Left lung (tissue), 10 donors: ENCODE data around the gene GALNTL6. TPM values are rescaled to one million over a fixed set of nuclear protein-coding genes. Genes with fewer than 3 reads are reported as not detected.

ENCODE experiments used
- ATAC-seq: fragments of 200-7000 bp; cut with Tn5 transposase; one replicate; pipeline ENCODE4 v1.9.1; 2020; ENCODE audit warnings: moderate library complexity
- DNase-seq, 4 donors: peaks; one replicate each; pipeline ENCODE4 v3.0.0-alpha.2; 2013 to 2020
- H3K27ac ChIP-seq, 2 donors: fragments of 200-600 bp; sonication (generic) in 1 of 2; one replicate each; pipeline versions ENCODE4 v1.5.0 to v1.8.0; 2020 to 2021
- H3K27me3 ChIP-seq, 2 donors: fragments of 200-600 bp; sonication (generic) in 1 of 2; one replicate each; pipeline versions ENCODE4 v1.5.0 to v1.8.0; 2020 to 2021
- H3K36me3 ChIP-seq, 2 donors: fragments of 200-600 bp; sonication (generic) in 1 of 2; one replicate each; pipeline versions ENCODE4 v1.5.0 to v1.8.0; 2020 to 2021
- H3K4me1 ChIP-seq, 2 donors: fragments of 200-600 bp; one replicate each; pipeline ENCODE4 v1.8.0; 2021
- H3K4me3 ChIP-seq, 2 donors: fragments of 200-600 bp; sonication (generic) in 1 of 2; one replicate each; pipeline versions ENCODE4 v1.5.0 to v1.8.0; 2020 to 2021; ENCODE audit warnings: mild to moderate bottlenecking in 1 of 2
- H3K9me3 ChIP-seq, 2 donors: fragments of 200-600 bp; sonication (generic) in 1 of 2; one replicate each; pipeline versions ENCODE4 v1.5.0 to v1.8.0; 2020 to 2021
- intact Hi-C, 2 donors: fragments of 100-400 bp; cut with DNase I; formaldehyde crosslinking; loops; one replicate each; pipeline versions ENCODE4 v1.11.2 to v1.14.2; 2022
- polyA plus RNA-seq, 6 donors: library from polyadenylated mRNA; unstranded; fragments of 120-200 nt; gene quantifications; one replicate each; pipeline ENCODE4 v1.2.1, GENCODE V29; 2013; ENCODE audit not compliant: insufficient read length in 6 of 6
- total RNA-seq, 2 donors: library from RNA; stranded (reverse); fragmentation: NEBNext Ultra II Directional; extraction: Animal tissue kit (Norgen Biotek cat#: 25700); gene quantifications; one replicate each; pipeline ENCODE4 v1.2.1, GENCODE V29; 2021
- TF ChIP-seq, protein P1 (sequence below), 2 donors: fragments of 200-600 bp; sonication (generic) in 1 of 2; IDR thresholded peaks; one replicate each; pipeline versions ENCODE4 v1.5.0 to v1.8.0; 2021; ENCODE audit warnings: antibody characterized with exemption in 2 of 2
- donor health status: DM: no; HTN: yes; CAD: no.
- donor health status: DM: no; HTN: no; CAD: no.

Gene GALNTL6
- total and polyA plus RNA-seq, 8 donors, result 0.11 to 0.16 (median 0.13) TPM; not detected in 5

DNA sequence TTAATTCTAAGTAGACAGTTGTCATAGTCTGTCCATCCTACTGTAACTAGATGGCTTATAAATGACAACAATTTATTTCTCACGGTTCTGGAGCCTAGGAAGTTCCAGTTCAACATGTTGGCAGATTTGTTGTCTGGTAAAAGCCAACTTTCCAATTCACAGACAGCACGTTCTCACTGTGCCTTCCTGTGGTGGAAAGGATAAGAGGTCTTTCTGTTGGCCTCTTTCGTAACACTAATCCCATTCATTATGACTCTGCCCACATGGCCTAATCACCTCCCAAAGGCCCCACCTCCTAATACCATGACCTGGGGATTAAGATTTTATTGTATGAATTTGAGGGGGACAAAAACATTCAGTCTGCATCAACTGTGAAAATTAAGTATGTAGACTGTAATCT is 83.2 kb downstream of the GALNTL6 start:
- intact Hi-C loops, result no loop called here

DNA sequence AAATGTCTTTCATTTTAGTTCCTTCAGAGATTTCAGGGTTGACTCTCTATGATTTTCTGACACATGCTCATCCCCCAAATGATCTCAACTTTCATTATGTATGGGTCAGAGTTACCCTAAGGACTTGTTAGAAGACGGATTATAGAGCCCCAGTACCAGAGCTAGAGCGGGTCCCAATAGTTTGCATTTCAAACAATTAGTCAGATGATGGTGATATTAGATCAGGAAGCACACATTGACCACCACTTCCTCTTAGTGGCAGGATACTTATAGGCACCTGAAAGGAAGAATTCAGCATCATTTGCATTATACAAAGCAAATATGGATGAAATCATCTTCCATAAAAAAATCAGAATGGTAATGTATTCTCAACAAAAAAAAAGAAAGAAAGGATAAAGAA is 106.1 kb downstream of the GALNTL6 start:
- Histone ChIP-seq H3K4me3 (no peak overlapping the region), H3K36me3 (no peaks in the 10 kb centered on the region), H3K9me3 (peaks cover 0 to 2% of the 10 kb centered on the region in 2 donors), H3K4me1 (no peaks in the 10 kb centered on the region), H3K27ac (no peak overlapping the region), H3K27me3 (no peaks in the 10 kb centered on the region)
- intact Hi-C loops, result no loop called here
- ATAC-seq (no peak), DNase-seq (no peak)
- TF ChIP-seq, protein P1, sequence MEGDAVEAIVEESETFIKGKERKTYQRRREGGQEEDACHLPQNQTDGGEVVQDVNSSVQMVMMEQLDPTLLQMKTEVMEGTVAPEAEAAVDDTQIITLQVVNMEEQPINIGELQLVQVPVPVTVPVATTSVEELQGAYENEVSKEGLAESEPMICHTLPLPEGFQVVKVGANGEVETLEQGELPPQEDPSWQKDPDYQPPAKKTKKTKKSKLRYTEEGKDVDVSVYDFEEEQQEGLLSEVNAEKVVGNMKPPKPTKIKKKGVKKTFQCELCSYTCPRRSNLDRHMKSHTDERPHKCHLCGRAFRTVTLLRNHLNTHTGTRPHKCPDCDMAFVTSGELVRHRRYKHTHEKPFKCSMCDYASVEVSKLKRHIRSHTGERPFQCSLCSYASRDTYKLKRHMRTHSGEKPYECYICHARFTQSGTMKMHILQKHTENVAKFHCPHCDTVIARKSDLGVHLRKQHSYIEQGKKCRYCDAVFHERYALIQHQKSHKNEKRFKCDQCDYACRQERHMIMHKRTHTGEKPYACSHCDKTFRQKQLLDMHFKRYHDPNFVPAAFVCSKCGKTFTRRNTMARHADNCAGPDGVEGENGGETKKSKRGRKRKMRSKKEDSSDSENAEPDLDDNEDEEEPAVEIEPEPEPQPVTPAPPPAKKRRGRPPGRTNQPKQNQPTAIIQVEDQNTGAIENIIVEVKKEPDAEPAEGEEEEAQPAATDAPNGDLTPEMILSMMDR (IDR thresholded peaks at IDR 0.05), result no peak

More for the DNA sequence above, 83.2 kb downstream of the GALNTL6 start:
- H3K4me1 ChIP-seq, result no peaks in the 10 kb centered on the region
- DNase-seq (no peak), ATAC-seq (no peak)
- H3K9me3 ChIP-seq, result peaks cover 0 to 13% of the 10 kb centered on the region in 2 donors
- TF ChIP-seq, protein P1 (IDR thresholded peaks at IDR 0.05), result no peak
- no peaks in the 10 kb centered on the region for H3K27me3 ChIP-seq
- H3K27ac ChIP-seq, result no peak overlapping the region
- H3K36me3 ChIP-seq, result no peaks in the 10 kb centered on the region
- no peak overlapping the region for H3K4me3 ChIP-seq

DNA sequence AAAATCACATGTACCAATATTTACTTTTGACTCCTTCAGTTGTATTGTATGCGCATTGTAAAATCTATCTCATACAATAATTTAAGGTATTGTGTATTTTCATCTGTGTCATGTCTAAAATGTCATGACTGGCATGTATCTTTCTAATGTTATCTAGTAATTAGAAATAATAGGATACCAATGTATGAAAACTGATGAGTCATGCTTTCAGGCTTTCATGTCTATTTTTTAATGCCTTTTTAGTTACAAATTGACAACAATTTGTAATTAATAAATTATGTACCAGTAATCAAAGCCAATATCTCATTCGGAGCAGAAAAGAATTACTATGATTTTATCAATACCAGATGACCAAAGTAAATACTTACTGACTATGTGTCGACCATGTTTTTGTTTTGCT is 107.7 kb downstream of the GALNTL6 start:
- H3K9me3 ChIP-seq, result peaks cover 0 to 2% of the 10 kb centered on the region in 2 donors
- TF ChIP-seq, protein P1 (IDR thresholded peaks at IDR 0.05), result no peak
- ATAC-seq (no peak), DNase-seq (no peak)
- no peaks in the 10 kb centered on the region for H3K27me3 ChIP-seq
- intact Hi-C loops, result no loop called here
- H3K4me3 ChIP-seq, result no peak overlapping the region
- H3K36me3 ChIP-seq, result no peaks in the 10 kb centered on the region
- no peaks in the 10 kb centered on the region for H3K4me1 ChIP-seq
- H3K27ac ChIP-seq, result no peak overlapping the region

DNA sequence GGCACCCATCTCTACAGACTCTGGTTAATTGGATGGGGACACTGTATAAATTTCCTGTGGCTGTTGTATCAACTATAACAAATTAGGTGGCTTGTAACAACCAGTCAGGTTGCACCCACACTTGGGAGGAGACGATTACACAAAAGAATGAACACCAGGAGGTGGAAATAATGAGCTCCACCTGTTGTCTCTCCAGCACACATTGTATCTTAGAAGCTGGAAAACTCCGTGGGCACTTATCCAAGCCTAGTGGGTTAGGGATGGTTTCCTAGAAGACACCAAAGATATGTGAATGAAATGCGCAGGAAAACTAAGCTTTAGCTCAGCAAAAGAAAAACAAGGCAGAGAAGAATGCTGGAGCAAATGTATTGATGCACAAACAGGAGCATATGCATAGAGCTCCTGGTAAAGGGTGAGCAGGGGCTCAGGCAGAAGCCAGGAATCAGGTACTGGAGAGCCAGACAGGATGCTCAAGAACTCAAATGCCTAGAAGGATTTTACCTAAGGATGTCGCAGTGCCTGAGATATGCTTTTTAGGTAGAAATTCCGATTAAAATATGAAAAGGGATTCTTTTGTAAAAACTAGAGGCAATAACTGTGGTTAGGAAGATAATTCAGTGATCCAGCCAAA is 111.7 kb downstream of the GALNTL6 start:
- intact Hi-C loops, result no loop called here
- Histone ChIP-seq H3K9me3 (peaks cover 0 to 2% of the 10 kb centered on the region in 2 donors), H3K4me1 (no peaks in the 10 kb centered on the region), H3K27ac (no peak overlapping the region), H3K4me3 (no peak overlapping the region), H3K36me3 (no peaks in the 10 kb centered on the region), H3K27me3 (no peaks in the 10 kb centered on the region)
- no peak for DNase-seq
- TF ChIP-seq, protein P1 (IDR thresholded peaks at IDR 0.05), result no peak
- ATAC-seq, result no peak

DNA sequence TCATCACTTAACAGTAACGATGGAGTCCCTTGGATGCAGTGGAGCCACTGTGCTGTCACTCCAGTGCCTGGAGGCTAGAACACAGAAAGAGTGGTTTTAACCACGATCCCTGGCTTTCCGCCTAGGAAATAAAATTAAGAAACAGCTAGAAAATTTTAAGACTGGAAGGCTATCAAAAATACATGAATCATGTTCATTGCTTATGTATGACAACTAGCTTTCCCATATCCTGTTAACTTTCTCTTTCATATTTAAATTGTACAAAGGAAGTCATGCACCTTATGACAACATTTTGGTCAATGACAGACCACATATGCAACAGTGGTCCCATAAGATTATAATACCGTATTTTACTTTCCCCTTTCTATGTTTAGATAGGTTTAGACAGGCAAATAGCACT is 115.1 kb downstream of the GALNTL6 start:
- TF ChIP-seq, protein P1 (IDR thresholded peaks at IDR 0.05), result no peak
- Histone ChIP-seq H3K9me3 (peaks cover 0 to 3% of the 10 kb centered on the region in 2 donors), H3K27ac (no peak overlapping the region), H3K36me3 (no peaks in the 10 kb centered on the region), H3K4me3 (no peak overlapping the region), H3K4me1 (no peaks in the 10 kb centered on the region), H3K27me3 (no peaks in the 10 kb centered on the region)
- intact Hi-C loops, result no loop called here
- DNase-seq (no peak), ATAC-seq (no peak)
